MM.1S (cell line): ENCODE data around the gene ZBTB42.

ENCODE experiments used
- DNase-seq: peaks from one replicate; pipeline ENCODE4 v3.0.0-alpha.2; 2015
- H2AFZ ChIP-seq: fragments of 300-600 bp; sonication (generic); 2 replicates; pipeline ENCODE4 v1.6.0; 2016; ENCODE audit warnings: antibody characterized with exemption, low read length
- H3F3A ChIP-seq: fragments of 300-600 bp; sonication (generic); 2 replicates; pipeline ENCODE4 v1.6.1; 2016; ENCODE audit warnings: mild to moderate bottlenecking, antibody characterized with exemption, low read length, moderate library complexity, mixed read lengths; ENCODE audit not compliant: insufficient read depth
- H3K27ac ChIP-seq: fragments of 300-600 bp; sonication (generic); 2 replicates; pipeline ENCODE4 v1.5.1; 2016; ENCODE audit warnings: mild to moderate bottlenecking, low read length
- H3K27me3 ChIP-seq: fragments of 300-600 bp; sonication (generic); replicated peaks from 2 replicates; pipeline ENCODE4 v1.6.0; 2016; ENCODE audit warnings: low read length; ENCODE audit not compliant: insufficient read depth
- H3K36me3 ChIP-seq: fragments of 300-600 bp; sonication (generic); replicated peaks from 2 replicates; pipeline ENCODE4 v1.6.1; 2016; ENCODE audit warnings: mild to moderate bottlenecking, low read length, mixed read lengths; ENCODE audit not compliant: insufficient read depth
- H3K4me1 ChIP-seq: fragments of 300-600 bp; sonication (generic); 2 replicates; pipeline ENCODE4 v1.6.1; 2016; ENCODE audit warnings: low read length, mixed read lengths
- H3K4me2 ChIP-seq: fragments of 300-600 bp; sonication (generic); 2 replicates; pipeline ENCODE4 v1.6.0; 2016; ENCODE audit warnings: low read depth, low read length
- H3K4me3 ChIP-seq: fragments of 300-600 bp; sonication (generic); 2 replicates; pipeline ENCODE4 v1.5.1; 2016; ENCODE audit warnings: low read length, mixed read lengths
- H3K79me2 ChIP-seq: fragments of 300-600 bp; sonication (generic); 2 replicates; pipeline ENCODE4 v1.6.1; 2016; ENCODE audit warnings: mixed run types, low read length, mixed read lengths
- H3K9ac ChIP-seq: fragments of 300-600 bp; sonication (generic); 2 replicates; pipeline ENCODE4 v1.6.1; 2016; ENCODE audit warnings: low read length, mixed read lengths
- H3K9me2 ChIP-seq: fragments of 300-600 bp; sonication (generic); replicated peaks from 2 replicates; pipeline ENCODE4 v1.6.1; 2016; ENCODE audit warnings: mild to moderate bottlenecking, low read length, mixed read lengths; ENCODE audit not compliant: insufficient read depth
- H3K9me3 ChIP-seq: fragments of 300-600 bp; sonication (generic); replicated peaks from 2 replicates; pipeline ENCODE4 v1.6.1; 2016; ENCODE audit warnings: mild to moderate bottlenecking, low read length, mixed read lengths; ENCODE audit not compliant: insufficient read depth
- H4K20me1 ChIP-seq: fragments of 300-600 bp; sonication (generic); 2 replicates; pipeline ENCODE4 v1.6.1; 2016; ENCODE audit warnings: mild to moderate bottlenecking, low read length, moderate library complexity, mixed read lengths; ENCODE audit not compliant: insufficient read depth
- EZH2 ChIP-seq: fragments of 300-600 bp; sonication (generic); optimal IDR thresholded peaks from 2 replicates; pipeline ENCODE3; 2017; ENCODE audit warnings: low read depth, mild to moderate bottlenecking, antibody characterized with exemption, low read length, mixed read lengths
- EZH2phosphoT487 ChIP-seq: fragments of 300-600 bp; sonication (generic); IDR thresholded peaks from 2 replicates; pipeline ENCODE4 v1.6.1; 2018; ENCODE audit warnings: antibody characterized with exemption, low read length
- TF ChIP-seq, protein P1 (sequence below): fragments of 300-600 bp; sonication (generic); IDR thresholded peaks from 2 replicates; pipeline ENCODE4 v1.5.1; 2016; ENCODE audit warnings: antibody characterized with exemption, low read length, mixed read lengths

ZBTB42 gene

DNA sequence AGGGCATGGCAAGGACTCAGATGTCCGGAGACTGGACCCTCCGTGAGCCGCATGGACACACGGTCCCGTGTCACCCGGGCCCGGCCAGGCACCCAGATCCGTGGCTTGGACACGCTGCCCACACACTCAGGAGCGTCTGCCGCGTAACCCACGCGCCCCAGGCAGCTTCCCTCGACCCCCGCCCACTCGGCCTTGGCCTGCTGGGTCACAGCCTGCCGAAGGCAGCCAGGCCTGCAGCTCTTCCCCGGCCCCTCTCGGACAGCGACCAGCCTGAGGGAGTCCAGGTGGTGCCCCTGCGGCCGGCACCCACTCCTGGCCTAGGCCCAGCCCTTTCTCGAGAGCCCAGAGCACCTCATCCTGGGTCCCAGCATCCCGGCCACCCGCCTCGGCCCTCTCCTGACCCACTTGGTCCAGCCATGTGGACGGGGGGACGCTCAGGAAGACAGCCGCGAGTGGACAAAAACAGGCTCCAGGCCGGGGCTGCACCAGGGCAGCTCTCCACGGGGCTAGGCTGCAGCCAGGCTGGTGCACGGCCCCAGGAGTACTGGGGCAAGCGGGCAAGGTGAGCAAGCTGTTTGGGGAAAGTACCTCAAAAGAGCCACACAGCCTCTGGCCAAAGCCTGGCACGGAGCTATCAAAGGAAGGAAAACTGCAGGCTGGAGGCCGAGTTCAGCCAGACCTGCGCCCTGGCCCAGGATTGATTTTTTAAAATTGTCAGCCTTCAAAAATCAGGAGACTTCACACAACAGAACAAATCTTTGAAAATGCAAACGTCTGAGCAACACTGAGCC, 11.8 kb upstream of the ZBTB42 start:
- Histone ChIP-seq H2AFZ (no peak overlapping the region), H3K4me1 (no peaks in the 10 kb centered on the region), H3K9ac (no peak overlapping the region), H3K9me2 (no peaks in the 10 kb centered on the region), H3K27me3 (no peaks in the 10 kb centered on the region), H3K9me3 (no peaks in the 10 kb centered on the region), H3K79me2 (peaks cover 26% of the 10 kb centered on the region), H3F3A (no peaks in the 10 kb centered on the region), H3K4me3 (no peak overlapping the region), H3K27ac (no peak overlapping the region), H4K20me1 (no peaks in the 10 kb centered on the region), H3K36me3 (no peaks in the 10 kb centered on the region), H3K4me2 (no peak overlapping the region)
- DNase-seq, result no peak
- TF ChIP-seq EZH2phosphoT487 (no peak), EZH2 (no peak)
- TF ChIP-seq, protein P1, sequence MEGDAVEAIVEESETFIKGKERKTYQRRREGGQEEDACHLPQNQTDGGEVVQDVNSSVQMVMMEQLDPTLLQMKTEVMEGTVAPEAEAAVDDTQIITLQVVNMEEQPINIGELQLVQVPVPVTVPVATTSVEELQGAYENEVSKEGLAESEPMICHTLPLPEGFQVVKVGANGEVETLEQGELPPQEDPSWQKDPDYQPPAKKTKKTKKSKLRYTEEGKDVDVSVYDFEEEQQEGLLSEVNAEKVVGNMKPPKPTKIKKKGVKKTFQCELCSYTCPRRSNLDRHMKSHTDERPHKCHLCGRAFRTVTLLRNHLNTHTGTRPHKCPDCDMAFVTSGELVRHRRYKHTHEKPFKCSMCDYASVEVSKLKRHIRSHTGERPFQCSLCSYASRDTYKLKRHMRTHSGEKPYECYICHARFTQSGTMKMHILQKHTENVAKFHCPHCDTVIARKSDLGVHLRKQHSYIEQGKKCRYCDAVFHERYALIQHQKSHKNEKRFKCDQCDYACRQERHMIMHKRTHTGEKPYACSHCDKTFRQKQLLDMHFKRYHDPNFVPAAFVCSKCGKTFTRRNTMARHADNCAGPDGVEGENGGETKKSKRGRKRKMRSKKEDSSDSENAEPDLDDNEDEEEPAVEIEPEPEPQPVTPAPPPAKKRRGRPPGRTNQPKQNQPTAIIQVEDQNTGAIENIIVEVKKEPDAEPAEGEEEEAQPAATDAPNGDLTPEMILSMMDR, result no peak

DNA sequence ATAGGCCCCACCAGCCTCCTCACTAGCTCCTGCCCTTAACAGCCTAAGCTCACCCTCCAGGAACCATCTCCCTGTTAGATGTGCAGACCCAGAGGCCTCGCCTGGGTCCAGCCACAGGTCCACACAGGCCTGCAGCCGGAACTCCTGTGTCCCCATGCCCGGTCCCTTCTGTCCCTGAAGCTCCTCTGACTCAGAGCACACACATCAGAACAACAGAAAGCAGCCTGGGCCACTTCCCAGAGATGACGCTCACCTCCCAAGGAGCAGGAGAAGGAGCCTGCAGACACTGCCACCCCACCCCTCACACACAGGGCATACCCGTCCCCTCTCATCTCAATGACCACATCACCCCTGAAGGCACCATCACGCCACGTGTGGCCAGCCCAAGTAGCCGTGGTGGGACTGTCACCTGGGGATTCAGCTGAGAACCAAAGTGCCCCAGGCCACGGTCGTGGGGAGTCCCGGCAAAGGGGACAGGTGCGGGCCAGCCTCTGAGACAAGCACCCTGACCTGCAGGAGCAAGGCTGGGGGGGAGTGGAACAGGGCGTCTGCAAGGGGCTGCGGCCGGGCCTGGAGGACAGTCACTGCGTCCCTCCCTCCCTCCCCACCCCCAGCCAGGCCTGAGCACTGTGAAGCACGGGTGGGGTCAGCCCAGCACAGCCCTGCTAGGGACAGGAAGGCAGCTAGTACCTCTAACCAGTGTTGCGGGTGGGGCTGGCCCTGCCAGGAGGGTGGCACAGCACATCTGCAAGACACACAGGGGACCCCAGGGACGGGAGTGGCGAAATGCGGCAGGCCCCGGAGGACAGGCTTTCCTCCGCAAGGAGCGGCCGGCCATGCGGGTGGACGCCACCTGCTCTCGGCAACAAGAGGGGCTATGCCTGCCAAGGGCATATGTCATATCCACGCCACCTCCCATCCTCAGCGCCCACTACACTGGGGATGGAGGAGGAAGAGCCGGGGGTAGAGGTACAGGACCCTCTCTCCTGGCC, 10.9 kb upstream of the ZBTB42 start:
- H3K4me2 ChIP-seq, result no peak overlapping the region
- H3K79me2 ChIP-seq, result peaks cover 35% of the 10 kb centered on the region
- no peak overlapping the region for H3K27ac ChIP-seq

DNA sequence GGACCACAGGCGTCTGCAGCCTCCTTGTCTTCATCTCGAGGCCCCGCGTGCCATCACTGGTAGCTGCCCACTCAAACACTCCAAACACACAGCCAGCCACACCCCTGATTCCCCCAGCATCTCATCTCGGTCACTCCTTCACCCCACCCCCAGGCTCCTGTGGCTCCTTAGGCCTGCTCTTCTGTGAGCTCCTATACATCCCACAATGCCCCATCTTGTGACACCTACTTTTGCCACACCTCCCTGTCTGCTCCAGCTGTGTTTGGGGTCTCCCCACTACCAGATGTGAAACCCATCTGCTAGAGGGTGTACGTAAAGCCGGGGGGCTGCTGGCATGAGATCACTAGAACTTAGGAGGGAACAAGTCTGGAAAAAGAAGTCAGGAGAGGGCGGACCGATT, 9.5 kb upstream of the ZBTB42 start:
- H3K9me2 ChIP-seq, result no peaks in the 10 kb centered on the region
- TF ChIP-seq EZH2phosphoT487, result no peak
- no peak for TF ChIP-seq EZH2
- TF ChIP-seq, protein P1, result no peak
- no peaks in the 10 kb centered on the region for H3K9me3 ChIP-seq
- no peak overlapping the region for H3K27ac ChIP-seq
- DNase-seq, result no peak
- H3K4me2 ChIP-seq, result no peak overlapping the region
- H2AFZ ChIP-seq, result no peak overlapping the region
- H3F3A ChIP-seq, result no peaks in the 10 kb centered on the region
- H3K4me3 ChIP-seq, result no peak overlapping the region
- H3K4me1 ChIP-seq, result no peaks in the 10 kb centered on the region
- peaks cover 35% of the 10 kb centered on the region for H3K79me2 ChIP-seq
- H3K36me3 ChIP-seq, result no peaks in the 10 kb centered on the region
- no peaks in the 10 kb centered on the region for H3K27me3 ChIP-seq
- no peak overlapping the region for H3K9ac ChIP-seq
- H4K20me1 ChIP-seq, result no peaks in the 10 kb centered on the region

More for the DNA sequence above, 10.9 kb upstream of the ZBTB42 start:
- Histone ChIP-seq H3K9me3 (no peaks in the 10 kb centered on the region), H3F3A (no peaks in the 10 kb centered on the region), H2AFZ (no peak overlapping the region), H4K20me1 (no peaks in the 10 kb centered on the region), H3K27me3 (no peaks in the 10 kb centered on the region), H3K9me2 (no peaks in the 10 kb centered on the region), H3K9ac (no peak overlapping the region), H3K36me3 (no peaks in the 10 kb centered on the region), H3K4me1 (no peaks in the 10 kb centered on the region), H3K4me3 (no peak overlapping the region)
- no peak for DNase-seq
- TF ChIP-seq EZH2 (no peak), EZH2phosphoT487 (no peak)
- TF ChIP-seq, protein P1, result no peak
